GM21825 (cell line): Measurements from ENCODE around the gene NEGR1.

Experiments
- ATAC-seq: cut with Tn5 transposase; IDR thresholded peaks from one replicate; pipeline ENCODE4 v1.9.1; 2021; ENCODE audit warnings: mild to moderate bottlenecking, moderate library complexity; ENCODE audit not compliant: unreplicated experiment

Gene NEGR1

GRCh38 chr1:71647513-71648300 is 634.6 kb downstream of the NEGR1 start:
- no peak for ATAC-seq

- ATAC-seq, result no peak
These were observed 637.3 kb downstream of the NEGR1 start for GRCh38 chr1:71645015-71645414.

GRCh38 chr1:71641903-71642302 is 640.4 kb downstream of the NEGR1 start:
- no peak for ATAC-seq

- no peak for ATAC-seq
These were observed 641.3 kb downstream of the NEGR1 start for GRCh38 chr1:71640998-71641397.

- ATAC-seq, result no peak
These were observed 642.2 kb downstream of the NEGR1 start for GRCh38 chr1:71640116-71640515.

GRCh38 chr1:71638081-71638766 is 644.1 kb downstream of the NEGR1 start:
- ATAC-seq, result no peak

GRCh38 chr1:71635568-71635967 is 646.8 kb downstream of the NEGR1 start:
- ATAC-seq, result no peak

- no peak for ATAC-seq
These were observed 648.2 kb downstream of the NEGR1 start for GRCh38 chr1:71634159-71634558.

GRCh38 chr1:71630073-71630472 is 652.3 kb downstream of the NEGR1 start:
- ATAC-seq, result no peak

GRCh38 chr1:71625004-71625403 is 657.3 kb downstream of the NEGR1 start:
- ATAC-seq, result no peak

GRCh38 chr1:71623888-71624287 is 658.5 kb downstream of the NEGR1 start:
- no peak for ATAC-seq

- ATAC-seq, result no peak
These were observed 660.6 kb downstream of the NEGR1 start for GRCh38 chr1:71621785-71622184.

- ATAC-seq, result no peak
These were observed 663.4 kb downstream of the NEGR1 start for GRCh38 chr1:71618766-71619530.

GRCh38 chr1:71618191-71618590 is 664.1 kb downstream of the NEGR1 start:
- ATAC-seq, result no peak

GRCh38 chr1:71610476-71610875 is 671.9 kb downstream of the NEGR1 start:
- no peak for ATAC-seq

GRCh38 chr1:71603044-71603776 is 679.1 kb downstream of the NEGR1 start:
- no peak for ATAC-seq

- no peak for ATAC-seq
These were observed 682.3 kb downstream of the NEGR1 start for GRCh38 chr1:71600023-71600422.

GRCh38 chr1:71599306-71599705 is 683.0 kb downstream of the NEGR1 start:
- ATAC-seq, result no peak

- ATAC-seq, result no peak
These were observed 688.8 kb downstream of the NEGR1 start for GRCh38 chr1:71593523-71593922.

GRCh38 chr1:71592646-71593274 is 689.6 kb downstream of the NEGR1 start:
- no peak for ATAC-seq

GRCh38 chr1:71589005-71589404 is 693.3 kb downstream of the NEGR1 start:
- ATAC-seq, result no peak
